GM12874 (cell line): Measurements from ENCODE around the gene RTN4RL2.
A peak's percentile ranks its signal among the peaks of the same experiment; 100 is the strongest.

Experiments
- TF ChIP-seq, protein P1 (sequence below): IDR thresholded peaks from 2 replicates; pipeline ENCODE4 v1.5.1; 2011; ENCODE audit warnings: low read depth, mild to moderate bottlenecking, control low read depth, low read length, moderate library complexity; ENCODE audit not compliant: insufficient read depth

Gene RTN4RL2

DNA sequence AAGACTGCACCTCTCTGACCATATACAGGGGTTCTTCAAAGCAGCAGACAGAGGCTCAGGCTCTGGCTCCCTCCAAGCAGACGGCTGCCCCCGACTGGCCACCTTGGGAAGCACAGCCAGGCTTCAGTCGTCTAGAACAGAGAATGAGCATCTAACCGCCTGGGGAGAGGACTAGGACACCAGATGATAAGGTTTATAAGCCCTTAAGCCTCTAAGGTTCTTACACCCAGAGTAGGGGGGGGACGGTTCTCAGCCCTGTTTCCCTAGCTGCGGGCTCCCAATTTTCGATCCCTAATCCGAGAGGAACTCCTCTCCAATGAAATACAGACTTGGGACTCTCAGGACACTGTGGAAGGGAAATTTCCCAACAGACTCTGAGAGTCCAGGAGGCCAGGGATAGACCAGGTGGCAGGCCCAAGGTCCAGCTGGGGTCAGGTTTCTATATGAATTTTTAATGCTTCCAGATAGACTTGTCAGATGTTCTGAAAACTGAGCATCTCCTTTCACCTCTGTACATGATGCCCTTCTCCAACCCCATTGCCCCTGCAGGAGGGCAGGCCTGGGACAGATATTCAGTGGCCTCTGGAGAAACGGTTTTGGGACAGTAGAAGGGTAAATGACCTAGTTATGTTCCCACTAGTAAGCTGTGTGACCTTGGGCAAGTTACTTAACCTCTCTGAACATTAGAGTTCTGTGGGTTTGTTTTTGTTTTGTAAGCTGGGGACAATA is 20.2 kb downstream of the RTN4RL2 start:
- TF ChIP-seq, protein P1, sequence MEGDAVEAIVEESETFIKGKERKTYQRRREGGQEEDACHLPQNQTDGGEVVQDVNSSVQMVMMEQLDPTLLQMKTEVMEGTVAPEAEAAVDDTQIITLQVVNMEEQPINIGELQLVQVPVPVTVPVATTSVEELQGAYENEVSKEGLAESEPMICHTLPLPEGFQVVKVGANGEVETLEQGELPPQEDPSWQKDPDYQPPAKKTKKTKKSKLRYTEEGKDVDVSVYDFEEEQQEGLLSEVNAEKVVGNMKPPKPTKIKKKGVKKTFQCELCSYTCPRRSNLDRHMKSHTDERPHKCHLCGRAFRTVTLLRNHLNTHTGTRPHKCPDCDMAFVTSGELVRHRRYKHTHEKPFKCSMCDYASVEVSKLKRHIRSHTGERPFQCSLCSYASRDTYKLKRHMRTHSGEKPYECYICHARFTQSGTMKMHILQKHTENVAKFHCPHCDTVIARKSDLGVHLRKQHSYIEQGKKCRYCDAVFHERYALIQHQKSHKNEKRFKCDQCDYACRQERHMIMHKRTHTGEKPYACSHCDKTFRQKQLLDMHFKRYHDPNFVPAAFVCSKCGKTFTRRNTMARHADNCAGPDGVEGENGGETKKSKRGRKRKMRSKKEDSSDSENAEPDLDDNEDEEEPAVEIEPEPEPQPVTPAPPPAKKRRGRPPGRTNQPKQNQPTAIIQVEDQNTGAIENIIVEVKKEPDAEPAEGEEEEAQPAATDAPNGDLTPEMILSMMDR = peak; percentile 80

DNA sequence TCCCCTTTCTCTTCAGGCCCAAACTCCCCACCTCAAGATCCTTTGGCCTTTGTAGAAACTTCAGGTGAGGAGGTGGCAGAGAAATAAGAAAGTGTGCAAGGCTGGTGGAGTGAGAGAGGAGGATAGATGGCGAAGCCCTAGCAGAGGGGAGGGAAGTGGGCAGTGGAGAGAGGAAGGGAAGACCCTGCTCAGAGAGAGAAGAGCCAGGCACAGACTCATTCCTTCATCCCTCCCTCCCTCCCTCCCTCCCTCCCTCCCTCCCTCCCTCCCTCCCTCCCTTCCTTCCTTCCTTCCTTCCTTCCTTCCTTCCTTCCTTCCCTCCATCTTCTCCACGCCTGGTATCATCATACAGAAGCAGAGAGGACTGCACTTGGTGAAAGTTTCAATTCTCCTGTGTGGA is 21.0 kb downstream of the RTN4RL2 start:
- TF ChIP-seq, protein P1 = no peak

DNA sequence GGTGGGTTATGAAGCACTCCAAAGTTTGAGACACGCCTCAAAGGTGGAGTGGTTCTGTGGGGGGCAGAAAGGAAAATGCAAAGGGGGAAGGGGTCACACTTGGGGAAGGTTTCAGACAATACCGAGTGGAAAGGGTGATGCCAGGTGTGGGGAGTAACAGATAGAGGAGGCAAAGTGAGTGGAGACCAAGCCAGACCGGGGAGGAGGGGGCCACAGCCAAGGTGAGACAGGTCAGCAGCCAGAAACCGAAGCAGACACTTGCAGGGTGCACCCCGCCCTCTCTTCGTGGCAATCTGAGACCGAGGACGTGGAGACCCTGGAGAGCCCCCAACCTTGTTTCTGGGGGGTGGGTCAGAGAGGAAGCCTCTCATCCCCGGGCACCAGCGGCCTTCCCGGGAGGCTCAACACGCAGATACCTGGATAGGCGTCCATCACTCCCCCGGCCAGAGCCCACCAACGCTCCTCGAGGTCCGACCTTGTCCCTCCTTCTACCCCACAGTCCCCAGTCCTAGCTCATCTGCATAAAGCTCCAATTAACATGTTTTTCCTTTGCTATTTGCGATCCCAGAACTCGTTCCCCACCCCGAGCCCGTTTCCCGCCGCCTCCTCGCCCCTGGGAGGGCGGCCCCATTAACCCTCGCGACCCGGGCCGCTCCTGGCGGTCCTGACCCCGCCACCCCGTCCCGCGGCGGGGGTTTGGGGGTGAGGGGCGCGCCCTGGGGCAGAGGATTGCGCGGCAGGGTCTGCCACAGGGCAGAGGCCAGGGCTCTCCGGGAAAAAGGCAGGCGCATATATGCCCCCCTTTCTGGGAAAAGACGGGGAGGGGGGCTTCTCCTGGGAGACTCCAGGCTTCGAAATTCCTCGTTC is 21.8 kb downstream of the RTN4RL2 start:
- TF ChIP-seq, protein P1 = no peak

GRCh38 chr11:57482782-57483561 is 22.6 kb downstream of the RTN4RL2 start:
- TF ChIP-seq, protein P1 = peak; percentile 95

GRCh38 chr11:57483562-57483918 is 23.2 kb downstream of the RTN4RL2 start:
- TF ChIP-seq, protein P1 = no peak

GRCh38 chr11:57484141-57484710 is 23.9 kb downstream of the RTN4RL2 start:
- TF ChIP-seq, protein P1 = no peak
